Fibroblast of lung (primary cell): ENCODE measurements around the gene NSMCE4A.

Source experiments
- EZH2 ChIP-seq: IDR thresholded peaks from 2 replicates; pipeline ENCODE4 v1.5.1; 2012; ENCODE audit warnings: low read length, control low read depth, mild to moderate bottlenecking; ENCODE audit errors: missing control alignments
- TF ChIP-seq, protein P1 (sequence below), 2 donors: IDR thresholded peaks in 1 of 2; conservative IDR thresholded peaks in 1 of 2; 1 replicate in 1 of 2; 2 replicates in 1 of 2; pipeline ENCODE4 v1.5.1; 2011 to 2012; ENCODE audit warnings: low read length in 2 of 2, control low read depth in 1 of 2, inconsistent platforms in 1 of 2, low read depth in 1 of 2, mild to moderate bottlenecking in 1 of 2

DNA sequence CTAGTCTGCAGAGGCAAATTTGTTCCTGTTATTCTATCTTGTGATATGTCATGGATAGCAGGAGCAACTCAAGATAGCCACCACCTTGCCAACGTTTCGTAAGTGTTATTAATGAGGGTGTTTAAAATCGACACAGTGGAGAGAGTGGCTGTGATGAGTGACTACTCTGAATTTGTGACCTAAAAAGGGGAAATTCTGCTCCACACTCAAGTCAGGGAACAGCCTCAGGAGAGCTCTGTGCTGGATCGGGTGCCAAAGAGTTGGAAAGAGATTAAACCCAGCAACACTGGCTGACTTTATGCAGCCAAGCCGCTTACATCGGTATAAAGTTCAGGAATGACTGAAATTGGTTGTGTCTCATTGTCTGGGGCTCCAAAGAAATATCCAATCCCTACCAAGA is 23.4 kb upstream of the NSMCE4A start:
- TF ChIP-seq, protein P1, sequence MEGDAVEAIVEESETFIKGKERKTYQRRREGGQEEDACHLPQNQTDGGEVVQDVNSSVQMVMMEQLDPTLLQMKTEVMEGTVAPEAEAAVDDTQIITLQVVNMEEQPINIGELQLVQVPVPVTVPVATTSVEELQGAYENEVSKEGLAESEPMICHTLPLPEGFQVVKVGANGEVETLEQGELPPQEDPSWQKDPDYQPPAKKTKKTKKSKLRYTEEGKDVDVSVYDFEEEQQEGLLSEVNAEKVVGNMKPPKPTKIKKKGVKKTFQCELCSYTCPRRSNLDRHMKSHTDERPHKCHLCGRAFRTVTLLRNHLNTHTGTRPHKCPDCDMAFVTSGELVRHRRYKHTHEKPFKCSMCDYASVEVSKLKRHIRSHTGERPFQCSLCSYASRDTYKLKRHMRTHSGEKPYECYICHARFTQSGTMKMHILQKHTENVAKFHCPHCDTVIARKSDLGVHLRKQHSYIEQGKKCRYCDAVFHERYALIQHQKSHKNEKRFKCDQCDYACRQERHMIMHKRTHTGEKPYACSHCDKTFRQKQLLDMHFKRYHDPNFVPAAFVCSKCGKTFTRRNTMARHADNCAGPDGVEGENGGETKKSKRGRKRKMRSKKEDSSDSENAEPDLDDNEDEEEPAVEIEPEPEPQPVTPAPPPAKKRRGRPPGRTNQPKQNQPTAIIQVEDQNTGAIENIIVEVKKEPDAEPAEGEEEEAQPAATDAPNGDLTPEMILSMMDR (conservative IDR thresholded peaks at IDR 0.05 in 1 of 2, IDR thresholded peaks at IDR 0.05 in 1 of 2; ENCODE audit: low read depth in 1 of 2, low read length in 2 of 2): no peak
- TF ChIP-seq EZH2: no peak
